ENCODE data around the gene IDI1. TPM values are rescaled to one million over a fixed set of nuclear protein-coding genes. Genes with fewer than 3 reads are reported as not detected.

Gene IDI1
- total RNA-seq, 1 donor from 2014 or later: 31.7 TPM

DNA sequence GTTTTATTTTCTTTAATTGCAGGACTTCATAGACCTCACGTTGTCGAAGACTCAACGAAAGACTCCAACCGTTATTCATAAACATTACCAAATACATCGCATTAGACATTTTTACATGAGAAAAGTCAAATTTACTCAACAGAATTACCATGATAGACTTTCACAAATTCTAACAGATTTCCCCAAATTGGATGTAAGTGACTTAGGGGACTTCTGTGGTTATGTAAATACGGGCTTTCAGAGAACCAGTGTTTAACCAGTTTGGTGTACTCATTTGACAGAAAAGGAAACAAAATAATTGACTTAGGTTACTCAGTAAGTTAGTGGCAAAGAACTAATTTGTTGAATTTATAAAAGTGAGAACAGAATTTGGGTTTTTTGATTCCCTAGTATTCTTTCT is 56.5 kb downstream of the IDI1 start:
- Mint-ChIP-seq H3K27ac (ENCODE audit: unreplicated experiment) (no peak overlapping the region), H3K36me3 (ENCODE audit: unreplicated experiment) (peaks cover 36% of the 10 kb centered on the region), H3K27me3 (ENCODE audit: unreplicated experiment) (no peaks in the 10 kb centered on the region), H3K4me1 (ENCODE audit: unreplicated experiment) (peaks cover 22% of the 10 kb centered on the region), H3K9me3 (ENCODE audit: unreplicated experiment) (no peaks in the 10 kb centered on the region), H3K4me3 (ENCODE audit: unreplicated experiment) (no peak overlapping the region)
- TF ChIP-seq CTCF (IDR thresholded peaks at IDR 0.05): no peak
- no peak for DNase-seq (ENCODE audit: extremely low spot score, unreplicated experiment)

GRCh38 chr10:990808-991207 is 58.1 kb downstream of the IDI1 start:
- Mint-ChIP-seq H3K4me3 (ENCODE audit: unreplicated experiment) (no peak overlapping the region), H3K27ac (ENCODE audit: unreplicated experiment) (no peak overlapping the region), H3K4me1 (ENCODE audit: unreplicated experiment) (peaks cover 31% of the 10 kb centered on the region), H3K36me3 (ENCODE audit: unreplicated experiment) (peaks cover 25% of the 10 kb centered on the region), H3K27me3 (ENCODE audit: unreplicated experiment) (no peaks in the 10 kb centered on the region), H3K9me3 (ENCODE audit: unreplicated experiment) (no peaks in the 10 kb centered on the region)
- no peak for DNase-seq (ENCODE audit: extremely low spot score, unreplicated experiment)
- TF ChIP-seq CTCF (IDR thresholded peaks at IDR 0.05): no peak

Other genes starting within 250 kb of the IDI1 start
- 79.6 and 80.9 TPM in 2 replicates for gene LARP4B, start 117.4 kb downstream of the IDI1 start, total RNA-seq
- gene GTPBP4, start 60.7 kb downstream of the IDI1 start, total RNA-seq: 47.7 and 53.7 TPM in 2 replicates
- not detected in 2 replicates for gene IDI2, start 23.3 kb downstream of the IDI1 start, total RNA-seq
- 13.6 and 15.3 TPM in 2 replicates for gene WDR37, start 7.3 kb upstream of the IDI1 start, total RNA-seq

Measured in osteocyte (in vitro differentiated cells).